Lower leg skin (tissue), 4 donors: ENCODE results near the gene MAPT. TPM values are rescaled to one million over a fixed set of nuclear protein-coding genes. Genes with fewer than 3 reads are reported as not detected.
"Not testable (repeated sequence)": the region's sequence is repeated elsewhere in the genome, so short reads cannot be mapped to it uniquely, and the experiment has no call there.

Source experiments
- DNase-seq, 2 donors: peaks; one replicate each; pipeline ENCODE4 v3.0.0-alpha.2; 2019; ENCODE audit warnings: low spot score in 2 of 2
- H3K4me3 ChIP-seq: fragments of 200-600 bp; sonication (generic); 2 replicates; pipeline ENCODE4 v1.5.1; 2017; ENCODE audit warnings: mild to moderate bottlenecking, low read depth; ENCODE audit not compliant: poor library complexity, severe bottlenecking
- CTCF ChIP-seq, 3 donors: fragments of 450-650 bp; IDR thresholded peaks; one replicate each; pipeline ENCODE4 v1.5.1; 2016; ENCODE audit warnings: antibody characterized with exemption in 3 of 3, mild to moderate bottlenecking in 3 of 3, moderate library complexity in 2 of 3
- POLR2A ChIP-seq, 2 donors: fragments of 450-650 bp; IDR thresholded peaks; one replicate each; pipeline ENCODE4 v1.6.1; 2016 to 2017; ENCODE audit warnings: antibody characterized with exemption in 2 of 2, mild to moderate bottlenecking in 1 of 2, moderate library complexity in 1 of 2
- WGBS, 2 donors: methylation state at CpG; one replicate each; pipeline ENCODE4 v1.1.5; 2018; 5-methylcytosine and 5-hydroxymethylcytosine counted together
- intact Hi-C: fragments of 100-400 bp; cut with DNase I; formaldehyde crosslinking; loops from one replicate; pipeline ENCODE4 v1.15.0; 2023; ENCODE audit warnings: low total_unique reads
- total RNA-seq, 4 donors: library from RNA; depleted of rRNA; stranded (reverse); fragments of >200 nt; gene quantifications; one replicate each; pipeline ENCODE4 v1.1.0, GENCODE V29; 2016

The MAPT gene
- total RNA-seq, 4 donors from 2014 or later: 4.1 to 7.6 (median 6.2) TPM

GRCh38 chr17:45855691-45856336 lies 38.5 kb upstream of the MAPT start:
- 48 to 54% methylated on average over 2 of the region's 2 CpGs for WGBS, 2 donors
- no peak overlapping the region for H3K4me3 ChIP-seq
- no peak for TF ChIP-seq CTCF (IDR thresholded peaks at IDR 0.05)
- no peak for TF ChIP-seq POLR2A (IDR thresholded peaks at IDR 0.05)
- DNase-seq: no peak
- intact Hi-C loops: no loop called here

- no peak for TF ChIP-seq POLR2A (IDR thresholded peaks at IDR 0.05)
- no peak for TF ChIP-seq CTCF (IDR thresholded peaks at IDR 0.05)
- intact Hi-C loops: no loop called here
- no peak overlapping the region for H3K4me3 ChIP-seq
- WGBS, 2 donors: 46 to 50% methylated on average over 10 of the region's 10 CpGs
- no peak for DNase-seq
These were observed 36.2 kb upstream of the MAPT start for GRCh38 chr17:45857977-45858708.

GRCh38 chr17:45861165-45861564 lies 33.2 kb upstream of the MAPT start:
- intact Hi-C loops: no loop called here
- TF ChIP-seq CTCF (IDR thresholded peaks at IDR 0.05) (no peak), POLR2A (IDR thresholded peaks at IDR 0.05) (no peak)
- no peak overlapping the region for H3K4me3 ChIP-seq
- 43% methylated on average over 6 to 7 of the region's 7 CpGs for WGBS, 2 donors
- no peak for DNase-seq

- DNase-seq, H3K4me3 ChIP-seq, intact Hi-C loops: not testable (repeated sequence)
- 87 to 91% methylated on average over 9 of the region's 9 CpGs for WGBS, 2 donors
These were observed 32.2 kb upstream of the MAPT start for GRCh38 chr17:45862127-45862526.

GRCh38 chr17:45863857-45864654 lies 30.3 kb upstream of the MAPT start:
- intact Hi-C loops: no loop called here
- H3K4me3 ChIP-seq: no peak overlapping the region
- no peak for TF ChIP-seq CTCF (IDR thresholded peaks at IDR 0.05)
- TF ChIP-seq POLR2A (IDR thresholded peaks at IDR 0.05): no peak
- no peak for DNase-seq
- 69 to 71% methylated on average over 6 of the region's 6 CpGs for WGBS, 2 donors

- WGBS, 2 donors: 62 to 78% methylated on average over 6 of the region's 6 CpGs
- H3K4me3 ChIP-seq: no peak overlapping the region
- no peak for TF ChIP-seq POLR2A (IDR thresholded peaks at IDR 0.05)
- TF ChIP-seq CTCF (IDR thresholded peaks at IDR 0.05): no peak
- DNase-seq: no peak
- intact Hi-C loops: no loop called here
These were observed 27.2 kb upstream of the MAPT start for GRCh38 chr17:45867171-45867570.
